Measurements from ENCODE around the gene GJD2. TPM values are rescaled to one million over a fixed set of nuclear protein-coding genes. Genes with fewer than 3 reads are reported as not detected.

Gene GJD2
- total RNA-seq: 14.5 TPM

GRCh38 chr15:34754674-34755418 is at the start of gene GJD2:
TSS of gene GJD2 (minus strand) at chr15:34754998. CDS start at chr15:34754488, 510 bp downstream.

GRCh38 chr15:34795267-34796081 is 40.7 kb upstream of the GJD2 start, which contains the start of gene ACTC1:
TSS of gene ACTC1 (minus strand) at chr15:34795549. CDS start at chr15:34794808, 741 bp downstream.

Other genes with a start within 250 kb of the GJD2 start
- 71.0 TPM for gene GOLGA8B, start 171.3 kb downstream of the GJD2 start, total RNA-seq
- gene ACTC1, start 40.6 kb upstream of the GJD2 start, total RNA-seq: 136 TPM
- 56.4 TPM for gene AQR, start 214.7 kb upstream of the GJD2 start, total RNA-seq
- 70.0 TPM for gene ZNF770, start 233.3 kb upstream of the GJD2 start, total RNA-seq